ENCODE results near the gene CC2D1B.

DNA sequence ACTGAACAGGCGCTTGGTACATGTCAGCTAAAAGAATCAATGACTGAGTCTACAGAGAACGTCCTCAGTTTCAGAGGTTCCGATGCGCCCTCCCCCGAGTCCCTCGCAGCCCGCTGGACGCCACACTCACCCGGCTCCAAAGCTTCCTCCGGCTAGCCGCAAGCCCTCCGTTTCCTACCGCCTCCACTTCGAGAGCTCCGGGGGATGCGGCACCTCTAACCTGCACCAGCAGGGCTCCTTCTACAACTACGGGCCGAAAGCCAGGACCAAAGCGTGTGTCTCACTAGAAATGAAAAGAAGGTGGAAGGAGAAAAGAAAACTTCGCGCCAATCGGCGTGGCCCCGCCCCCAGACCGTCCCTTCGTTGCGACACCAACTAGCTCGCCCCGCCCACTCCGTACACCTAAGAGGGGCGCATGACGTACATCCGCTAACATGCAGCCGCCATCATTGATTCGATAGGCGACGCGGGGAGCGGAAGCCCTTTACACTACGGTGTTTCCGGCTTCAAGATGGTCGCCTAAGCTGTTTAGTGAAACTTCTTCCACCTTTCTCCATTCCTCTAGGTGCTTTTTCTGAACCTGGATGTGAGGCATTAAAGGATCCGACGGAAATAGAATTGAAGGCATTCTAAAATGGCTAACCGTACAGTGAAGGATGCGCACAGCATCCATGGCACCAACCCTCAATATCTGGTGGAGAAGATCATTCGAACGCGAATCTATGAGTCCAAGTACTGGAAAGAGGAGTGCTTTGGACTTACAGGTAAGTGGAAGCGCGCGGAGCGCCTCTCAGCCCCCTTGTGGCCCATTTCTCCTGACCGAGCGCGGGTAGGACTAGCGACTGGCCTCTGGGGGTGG is 38.3 kb upstream of the CC2D1B start, which contains the start of the genes ORC1 and PRPF38A:
- TF ChIP-seq EZH2 (IDR thresholded peaks at IDR 0.05; ENCODE audit: borderline replicate concordance, insufficient read depth, low read length, poor library complexity, severe bottlenecking) (no peak), EP300 (conservative IDR thresholded peaks at IDR 0.05; ENCODE audit: poor library complexity, severe bottlenecking) (peak; percentile 31), TAF1 (IDR thresholded peaks at IDR 0.05; ENCODE audit: low read depth) (peak; percentile 28), POLR2AphosphoS5 (IDR thresholded peaks at IDR 0.05) (peak; percentile 83), MXI1 (conservative IDR thresholded peaks at IDR 0.05; ENCODE audit: poor library complexity, severe bottlenecking) (peak; percentile 99)
- TF ChIP-seq, protein P1, sequence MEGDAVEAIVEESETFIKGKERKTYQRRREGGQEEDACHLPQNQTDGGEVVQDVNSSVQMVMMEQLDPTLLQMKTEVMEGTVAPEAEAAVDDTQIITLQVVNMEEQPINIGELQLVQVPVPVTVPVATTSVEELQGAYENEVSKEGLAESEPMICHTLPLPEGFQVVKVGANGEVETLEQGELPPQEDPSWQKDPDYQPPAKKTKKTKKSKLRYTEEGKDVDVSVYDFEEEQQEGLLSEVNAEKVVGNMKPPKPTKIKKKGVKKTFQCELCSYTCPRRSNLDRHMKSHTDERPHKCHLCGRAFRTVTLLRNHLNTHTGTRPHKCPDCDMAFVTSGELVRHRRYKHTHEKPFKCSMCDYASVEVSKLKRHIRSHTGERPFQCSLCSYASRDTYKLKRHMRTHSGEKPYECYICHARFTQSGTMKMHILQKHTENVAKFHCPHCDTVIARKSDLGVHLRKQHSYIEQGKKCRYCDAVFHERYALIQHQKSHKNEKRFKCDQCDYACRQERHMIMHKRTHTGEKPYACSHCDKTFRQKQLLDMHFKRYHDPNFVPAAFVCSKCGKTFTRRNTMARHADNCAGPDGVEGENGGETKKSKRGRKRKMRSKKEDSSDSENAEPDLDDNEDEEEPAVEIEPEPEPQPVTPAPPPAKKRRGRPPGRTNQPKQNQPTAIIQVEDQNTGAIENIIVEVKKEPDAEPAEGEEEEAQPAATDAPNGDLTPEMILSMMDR (IDR thresholded peaks at IDR 0.05; ENCODE audit: poor library complexity, severe bottlenecking): peak; percentile 70

Measured in neural cell (in vitro differentiated cells).